Right kidney (tissue), 1 donor: ENCODE data around the gene PPP1R2B.

Source experiments
- DNase-seq: peaks from one replicate; pipeline ENCODE4 v3.0.0-alpha.2; 2016

Gene PPP1R2B

DNA sequence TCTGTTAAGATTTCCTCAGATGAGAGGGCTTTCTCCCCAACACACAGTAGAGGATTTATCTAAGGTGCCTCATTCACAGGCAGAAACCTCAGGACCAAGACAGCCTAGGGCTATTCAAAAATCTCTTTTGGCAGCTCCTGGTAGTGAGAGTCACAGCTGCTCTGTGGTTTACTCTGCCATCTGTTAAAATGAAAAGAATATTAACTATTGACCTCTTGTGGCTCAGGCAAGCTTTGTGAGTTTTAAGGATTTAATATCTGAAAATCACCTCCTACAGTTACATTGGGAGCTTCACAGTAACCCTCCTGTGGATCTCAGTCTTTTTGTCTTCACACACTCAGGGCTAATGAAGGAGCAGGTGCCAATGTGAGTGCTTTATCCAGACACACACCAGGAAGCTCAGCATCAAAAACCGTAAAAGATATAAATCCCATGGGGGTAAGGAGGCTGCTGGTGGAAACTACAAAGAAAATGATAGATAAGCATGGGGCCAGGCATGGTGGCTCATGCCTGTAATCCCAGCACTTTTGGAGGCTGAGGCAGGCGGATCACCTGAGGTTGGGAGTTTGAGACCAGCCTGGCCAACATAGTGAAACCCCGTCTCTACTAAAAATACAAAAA lies 29.7 kb downstream of the PPP1R2B start:
- DNase-seq, result no peak

DNA sequence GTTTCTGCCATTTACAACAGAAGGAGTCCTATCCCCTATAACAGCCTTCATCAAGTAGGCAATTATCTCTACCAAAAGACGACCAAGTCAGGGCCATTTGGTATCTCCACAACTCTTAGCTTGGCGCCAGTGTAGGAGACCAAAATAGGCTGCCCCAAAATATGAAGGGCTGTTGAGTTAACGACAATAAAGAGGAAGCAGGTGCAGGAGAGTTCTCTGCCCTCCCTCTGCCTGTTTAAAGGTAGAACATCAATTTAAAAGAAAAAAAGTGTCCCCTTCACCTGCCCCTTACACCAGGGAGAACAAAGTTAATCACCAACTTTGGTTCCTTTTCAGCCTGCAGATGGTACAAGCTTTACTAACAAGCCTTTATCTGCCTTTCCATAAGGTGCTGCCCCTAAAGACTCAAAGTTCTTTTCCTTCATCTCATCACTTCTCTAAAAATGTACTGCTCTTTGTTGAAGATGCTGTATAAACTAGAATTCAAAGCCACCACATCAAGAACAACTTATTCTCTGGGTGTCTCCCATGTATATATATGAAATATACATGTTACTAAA lies 33.3 kb downstream of the PPP1R2B start:
- DNase-seq, result no peak

GRCh38 chr5:156888520-156888919 lies 38.4 kb downstream of the PPP1R2B start:
- DNase-seq, result no peak

- DNase-seq, result no peak
These were observed 42.1 kb downstream of the PPP1R2B start for GRCh38 chr5:156892223-156892622.

DNA sequence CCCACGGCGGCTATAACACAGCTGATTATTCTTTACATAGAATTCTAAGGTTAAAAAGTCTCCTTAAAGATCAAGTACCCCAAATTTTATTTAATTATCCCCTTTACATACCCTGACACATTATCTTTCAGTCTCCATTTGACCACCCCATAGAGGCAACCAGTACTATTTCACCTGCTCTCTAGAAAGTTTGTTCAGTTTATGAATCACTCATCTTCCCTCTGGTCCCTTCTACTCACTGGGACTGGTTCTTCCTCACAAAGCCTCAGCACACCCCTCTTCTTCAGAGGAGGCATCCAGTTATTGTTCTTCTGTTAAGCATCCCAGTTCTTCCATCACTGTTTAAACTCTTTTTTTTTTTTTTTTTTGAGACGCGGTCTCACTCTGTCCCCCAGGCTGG lies 42.8 kb downstream of the PPP1R2B start:
- DNase-seq, result no peak

DNA sequence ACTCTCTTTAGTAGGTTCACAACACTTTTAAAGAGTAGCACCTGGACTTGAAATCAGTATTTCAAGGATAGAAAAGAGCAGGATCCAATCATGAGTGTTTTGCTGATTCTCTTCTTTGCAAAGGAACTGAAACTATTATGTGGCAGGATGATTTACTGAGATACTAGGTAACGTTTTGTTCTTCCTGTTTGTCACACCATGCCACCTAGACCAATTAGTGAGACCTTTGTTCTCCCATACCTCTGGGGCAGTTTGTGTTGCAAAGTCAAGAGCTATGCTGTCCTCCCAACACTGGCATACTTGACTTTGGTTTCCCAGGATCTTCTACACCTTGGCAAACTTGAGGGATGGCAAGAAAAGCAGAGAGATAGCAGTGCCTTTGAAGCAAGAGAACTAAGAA lies 43.4 kb downstream of the PPP1R2B start:
- no peak for DNase-seq

- DNase-seq, result no peak
These were observed 46.5 kb downstream of the PPP1R2B start for GRCh38 chr5:156896546-156896945.
